GM18873 (cell line): ENCODE measurements around the gene SLC31A1.
A peak's percentile ranks its signal among the peaks of the same experiment; 100 is the strongest.
"Not testable (repeated sequence)": the region's sequence is repeated elsewhere in the genome, so short reads cannot be mapped to it uniquely, and the experiment has no call there.

Source experiments
- ATAC-seq: cut with Tn5 transposase; IDR thresholded peaks from one replicate; pipeline ENCODE4 v1.9.1; 2021; ENCODE audit warnings: mild to moderate bottlenecking, moderate library complexity, moderate number of reproducible peaks; ENCODE audit not compliant: unreplicated experiment, low FRiP score

SLC31A1 gene

DNA sequence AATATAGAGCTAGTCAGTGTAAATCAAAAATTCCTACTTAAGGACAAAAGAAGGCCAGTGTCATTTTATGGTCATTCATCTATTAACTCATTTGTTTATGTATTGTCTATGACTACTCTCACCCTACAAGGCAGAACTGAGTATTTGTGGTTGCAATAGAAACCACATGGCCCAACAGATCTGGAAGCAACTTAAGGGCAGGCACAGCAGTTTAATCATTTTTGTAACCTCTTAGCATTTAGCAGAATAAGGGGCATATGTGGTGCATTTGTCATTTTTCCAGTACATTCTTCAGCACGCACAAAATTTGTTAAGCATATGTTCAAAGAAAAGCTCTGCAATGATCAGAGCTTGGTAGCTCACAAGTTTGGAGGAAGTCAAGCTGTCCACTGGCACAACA, 1.4 kb upstream of the SLC31A1 start:
- peak; percentile 67 for ATAC-seq

DNA sequence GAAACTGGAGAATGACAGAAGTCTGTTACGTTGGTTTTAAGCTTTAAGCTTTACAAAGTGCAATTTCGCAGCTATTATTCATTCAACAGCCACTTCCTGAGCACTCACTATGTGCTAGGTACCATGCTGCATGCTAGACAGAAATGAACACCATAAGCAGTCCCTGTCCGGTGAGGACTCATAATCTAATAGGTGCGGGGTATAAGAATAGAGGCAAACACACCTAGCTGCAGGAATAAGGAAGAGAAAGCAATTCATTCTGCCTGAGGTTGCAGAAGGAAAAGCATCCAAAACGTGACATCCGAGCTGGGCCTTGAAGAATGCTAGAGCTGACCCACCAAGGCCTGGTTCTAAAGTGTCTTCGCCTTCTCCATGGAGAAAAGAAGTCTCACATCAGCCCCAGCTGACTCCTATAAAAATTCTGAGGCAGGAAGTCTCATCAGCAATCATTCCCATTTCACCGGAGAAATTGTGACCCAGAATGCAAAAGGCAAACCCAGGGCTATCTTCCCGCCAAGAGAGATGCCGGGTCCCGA, 809 bp upstream of the SLC31A1 start:
- no peak for ATAC-seq

DNA sequence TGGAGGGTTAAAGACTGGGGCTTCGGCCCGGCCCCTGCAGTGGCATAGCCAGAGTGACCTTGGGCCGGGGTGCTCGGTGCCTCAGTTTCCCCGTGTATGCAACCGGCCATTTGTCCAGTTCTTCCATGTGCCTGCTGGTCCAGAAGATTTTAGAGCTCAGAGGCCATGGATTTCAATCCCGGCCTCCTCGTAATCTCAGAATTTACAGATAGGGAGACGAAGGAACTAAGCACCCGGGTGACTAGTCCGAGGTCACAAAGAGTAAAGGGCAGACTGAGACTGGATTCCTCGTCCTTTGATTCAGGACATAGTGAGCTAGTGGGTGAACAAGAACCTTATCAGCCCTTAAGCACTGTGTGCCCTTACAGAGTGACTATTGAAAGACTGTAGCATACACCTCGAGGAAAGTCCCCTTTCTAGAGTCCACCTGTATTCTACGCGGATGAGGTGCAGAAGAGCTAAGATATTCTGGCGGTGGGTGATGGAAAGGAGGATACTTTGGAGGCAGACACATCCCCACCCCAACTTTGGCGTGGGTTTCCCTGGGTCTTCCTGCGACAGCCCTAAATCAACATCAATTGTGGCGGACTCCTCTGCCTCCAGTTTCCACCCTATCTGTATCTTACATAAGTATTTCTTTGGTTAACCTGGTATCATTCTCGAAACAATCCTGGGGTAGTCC, 597 bp downstream of the SLC31A1 start:
- no peak for ATAC-seq

DNA sequence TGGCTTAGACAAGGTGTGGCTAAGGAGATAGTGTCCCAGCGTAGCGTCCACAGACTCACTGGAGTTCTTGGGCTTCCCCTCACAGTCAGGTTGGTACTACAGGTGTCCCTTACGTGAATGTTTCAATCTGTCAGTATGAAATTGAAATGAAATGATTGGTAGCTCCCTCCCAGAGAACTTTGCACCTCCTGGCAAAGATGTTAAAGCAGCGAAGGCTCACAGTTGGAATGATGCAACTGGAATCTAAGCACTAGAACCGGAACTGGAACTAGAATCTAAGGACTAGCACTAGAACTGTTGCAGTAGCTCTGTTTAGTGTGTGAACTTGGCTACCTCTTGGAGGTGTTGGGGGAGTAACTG, 1.1 kb downstream of the SLC31A1 start:
- ATAC-seq = no peak

DNA sequence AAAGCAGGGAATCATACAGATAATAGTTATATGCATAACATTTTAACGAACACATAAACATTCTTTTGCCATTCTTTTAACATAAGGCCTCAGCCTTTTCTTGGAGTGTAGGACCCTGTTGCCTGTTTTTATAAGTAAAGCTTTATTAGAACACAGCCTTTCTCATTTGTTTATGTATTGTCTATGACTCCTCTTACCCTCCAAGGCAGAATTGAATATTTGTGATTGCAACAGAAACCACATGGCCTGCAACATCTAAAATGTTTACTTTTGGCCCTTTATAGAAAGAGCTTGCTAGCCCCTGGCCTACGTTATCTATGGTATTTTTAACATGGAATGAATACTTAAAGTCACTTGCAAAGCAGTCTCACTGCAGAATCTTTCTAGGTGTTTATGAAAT, 2.6 kb downstream of the SLC31A1 start:
- no peak for ATAC-seq

DNA sequence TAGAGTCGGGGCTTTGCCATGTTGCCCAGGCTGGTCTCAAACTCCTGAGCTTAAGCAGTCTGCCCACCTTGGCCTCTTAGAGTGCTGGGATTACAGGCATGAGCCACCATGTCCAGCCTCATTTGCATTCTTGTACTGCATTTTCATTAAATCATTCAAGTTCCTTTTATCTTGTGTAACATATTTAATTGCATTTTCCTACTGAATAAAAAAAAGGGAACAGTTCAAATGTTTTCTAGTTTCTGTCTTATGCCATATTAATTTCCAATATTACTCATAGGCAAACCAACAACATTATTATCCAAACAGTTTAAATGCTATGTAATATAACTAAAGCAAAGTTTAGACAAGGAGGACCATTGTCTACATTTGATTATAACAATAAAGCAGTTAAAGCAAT, 6.1 kb downstream of the SLC31A1 start:
- no peak for ATAC-seq

DNA sequence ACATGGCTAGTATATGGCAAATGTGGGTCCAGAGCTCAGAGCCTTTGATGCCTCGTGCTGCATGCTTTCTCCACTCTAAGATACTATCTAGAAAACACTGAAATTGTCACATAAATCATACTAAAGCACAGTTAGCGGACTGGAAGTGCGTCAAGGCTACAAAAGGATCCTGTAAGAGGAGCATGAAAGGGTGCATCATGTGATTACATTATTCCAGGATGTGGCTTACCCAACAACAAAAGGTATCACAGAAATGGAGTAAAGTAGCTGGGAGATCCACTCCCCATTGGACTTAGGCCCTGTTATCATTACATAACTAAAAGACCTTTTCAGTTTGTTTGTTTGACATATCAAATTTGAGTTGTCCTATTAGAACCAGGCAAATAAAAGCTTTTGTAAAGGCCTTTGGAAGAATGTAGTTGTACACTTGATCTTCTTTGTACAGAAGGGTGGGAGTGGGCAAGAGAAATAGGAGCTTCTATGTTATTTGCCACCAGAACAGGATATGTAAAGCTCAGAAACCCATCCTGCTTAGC, 6.9 kb downstream of the SLC31A1 start:
- no peak for ATAC-seq

DNA sequence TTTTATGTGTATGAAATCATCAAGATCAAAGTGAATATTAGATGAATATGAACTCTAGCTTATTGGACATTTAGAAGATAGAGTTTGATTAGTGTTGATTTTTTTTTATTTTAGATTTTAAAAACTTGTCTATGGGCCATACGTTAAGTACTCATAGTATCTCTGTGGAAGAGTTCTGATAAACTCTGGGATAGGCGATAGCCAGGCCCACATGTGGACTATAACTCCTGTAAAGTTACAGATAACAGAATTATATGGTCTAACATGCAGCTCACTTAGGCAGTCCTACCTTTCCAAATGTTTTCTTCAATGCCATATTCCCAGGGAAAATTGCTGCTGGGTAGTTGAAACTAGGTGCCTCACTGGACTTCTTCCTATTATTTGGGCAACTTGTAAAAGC, 10.4 kb downstream of the SLC31A1 start:
- no peak for ATAC-seq

DNA sequence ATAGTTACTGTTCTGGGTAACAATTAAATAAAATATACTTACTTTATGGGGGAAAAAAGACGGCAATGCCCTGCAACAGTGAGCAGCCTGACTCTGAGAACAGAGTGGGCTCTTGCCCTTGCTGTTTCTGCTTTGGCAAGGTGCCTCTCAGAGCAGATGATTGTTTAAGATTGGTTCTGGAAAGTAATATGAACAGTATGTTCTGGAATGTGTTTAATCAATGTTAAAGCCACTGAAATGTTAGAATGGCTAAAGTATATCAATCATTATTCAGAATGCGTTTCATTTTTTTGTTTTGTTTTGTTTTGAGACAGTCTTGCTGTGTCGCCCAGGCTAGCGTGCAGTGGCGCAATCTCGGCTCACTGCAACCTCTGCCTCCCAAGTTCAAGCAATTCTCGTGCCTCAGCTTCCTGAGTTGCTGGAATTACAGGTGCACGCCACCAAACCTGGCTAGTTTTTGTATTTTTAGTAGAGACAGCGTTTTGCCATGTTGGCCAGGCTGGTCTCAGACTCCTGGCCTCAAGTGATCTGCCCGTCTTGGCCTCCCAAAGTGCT, 14.4 kb downstream of the SLC31A1 start:
- not testable (repeated sequence) for ATAC-seq

DNA sequence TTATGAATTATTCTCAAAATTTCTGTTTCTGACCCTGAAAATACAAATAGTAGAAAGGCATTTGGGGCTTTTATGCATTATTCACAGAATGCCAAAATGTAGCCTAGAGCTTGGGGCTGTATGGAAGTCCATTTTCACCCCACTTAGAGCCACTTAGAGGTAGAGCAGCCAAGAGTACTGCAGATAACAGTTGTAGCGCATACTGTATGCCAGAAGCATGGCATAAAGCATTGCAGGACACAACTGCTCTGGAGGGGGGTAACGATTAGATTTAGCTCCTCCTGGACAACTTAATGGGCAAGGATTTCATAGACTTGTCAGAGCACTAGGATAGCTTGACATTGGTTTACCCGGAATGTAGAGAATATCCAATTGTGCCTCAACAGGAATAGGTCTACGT, 15.7 kb downstream of the SLC31A1 start:
- no peak for ATAC-seq

DNA sequence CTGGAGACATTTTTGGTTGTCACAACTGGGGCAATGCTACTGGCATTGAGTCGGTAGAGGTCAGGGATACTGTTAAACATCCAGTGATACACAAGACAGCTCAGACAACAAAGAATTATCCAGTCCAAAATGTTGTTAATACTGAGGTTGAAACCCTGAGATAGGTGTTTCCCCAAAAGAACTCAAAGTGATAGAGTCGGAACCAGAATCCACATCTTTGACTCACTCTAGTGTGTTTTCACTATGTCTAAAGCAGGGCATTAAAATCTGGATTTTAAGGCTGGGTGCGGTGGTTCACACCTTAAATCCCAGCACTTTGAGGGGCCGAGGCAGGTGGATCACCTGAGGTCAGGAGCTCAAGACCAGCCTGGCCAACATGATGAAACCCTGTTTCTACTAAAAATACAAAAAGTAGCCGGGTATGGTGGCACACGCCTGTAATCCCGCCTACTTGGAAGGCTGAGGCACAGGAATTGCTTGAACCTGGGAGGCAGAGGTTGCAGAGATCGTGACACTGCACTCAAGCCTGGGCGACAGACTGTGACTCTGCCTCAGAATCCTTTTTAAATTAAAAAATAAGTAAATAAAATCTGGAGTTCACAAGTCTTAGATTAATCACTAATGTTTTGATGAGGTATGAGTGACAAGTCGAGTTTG, 17.0 kb downstream of the SLC31A1 start:
- no peak for ATAC-seq

DNA sequence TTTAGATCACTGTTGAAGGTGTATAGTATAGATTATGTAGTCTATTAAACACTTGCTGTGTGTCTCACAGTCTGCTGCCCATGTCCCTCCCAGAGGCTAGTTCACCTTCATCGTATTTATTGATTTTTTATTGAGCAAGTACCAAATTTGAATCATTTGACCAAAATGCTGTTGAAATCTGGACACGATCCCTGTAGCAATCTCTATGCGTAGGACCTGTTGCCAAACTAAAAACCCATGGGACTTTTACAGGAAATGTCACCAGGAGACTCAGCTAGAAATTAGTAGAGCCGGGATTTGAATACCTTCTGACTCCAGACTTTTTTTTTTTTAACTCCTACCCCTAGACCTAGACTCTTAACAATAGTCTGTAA, 17.5 kb downstream of the SLC31A1 start:
- ATAC-seq = no peak

DNA sequence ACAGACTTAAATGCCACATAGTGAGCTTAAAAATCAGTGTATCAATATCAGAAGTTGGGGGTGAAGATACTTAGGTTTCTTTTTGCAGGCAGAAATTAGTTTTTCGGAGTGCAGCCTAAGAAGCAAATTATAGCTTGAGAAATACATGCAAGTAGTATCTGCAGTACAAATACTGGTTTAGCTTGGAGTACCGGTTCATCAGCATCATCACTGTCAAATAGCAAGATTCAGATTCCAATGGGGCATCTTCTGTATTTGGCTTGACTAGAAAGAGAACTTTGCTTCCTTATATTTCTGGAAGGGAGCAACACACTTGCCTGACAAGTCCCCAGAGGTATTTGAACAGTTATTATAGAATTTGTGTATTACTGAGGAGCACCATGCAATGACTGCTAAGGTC, 19.8 kb downstream of the SLC31A1 start:
- no peak for ATAC-seq

DNA sequence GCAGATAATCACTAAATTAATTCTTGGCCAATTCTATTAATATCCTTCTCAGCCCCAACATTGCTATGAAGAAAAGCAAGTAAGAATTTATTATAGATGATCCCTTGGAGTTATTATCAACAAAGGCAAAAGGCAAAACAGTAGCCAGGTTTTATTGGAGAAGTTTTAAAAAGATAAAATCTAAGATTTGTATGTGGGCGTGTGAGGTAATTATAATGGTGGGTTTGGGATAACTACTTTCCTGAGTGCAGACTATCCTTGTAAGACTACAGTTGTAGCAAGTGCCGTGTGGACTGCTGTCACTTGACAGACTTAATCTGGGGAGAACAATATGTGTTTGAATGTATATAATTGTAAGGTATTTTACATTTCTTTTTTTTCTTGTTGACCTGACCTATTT, 23.2 kb downstream of the SLC31A1 start:
- no peak for ATAC-seq

DNA sequence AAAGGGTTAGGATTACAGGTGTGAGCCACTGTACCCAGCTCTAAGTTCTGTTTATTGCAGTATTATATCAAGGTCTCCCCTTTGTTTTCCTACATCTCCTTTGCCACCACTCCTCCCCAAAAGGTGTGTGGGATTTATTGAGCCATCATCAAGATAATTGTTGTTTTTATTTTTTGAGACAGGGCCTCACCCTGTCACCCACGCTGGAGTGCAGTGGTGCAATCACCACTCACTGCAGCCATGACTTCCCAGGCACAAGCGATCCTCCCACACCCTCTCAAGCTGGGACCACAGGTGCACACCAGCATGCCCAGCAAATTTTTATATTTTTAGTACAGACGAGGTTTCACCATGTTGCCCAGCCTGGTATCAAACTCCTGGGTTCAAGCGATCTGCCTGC, 24.6 kb downstream of the SLC31A1 start:
- ATAC-seq = no peak

DNA sequence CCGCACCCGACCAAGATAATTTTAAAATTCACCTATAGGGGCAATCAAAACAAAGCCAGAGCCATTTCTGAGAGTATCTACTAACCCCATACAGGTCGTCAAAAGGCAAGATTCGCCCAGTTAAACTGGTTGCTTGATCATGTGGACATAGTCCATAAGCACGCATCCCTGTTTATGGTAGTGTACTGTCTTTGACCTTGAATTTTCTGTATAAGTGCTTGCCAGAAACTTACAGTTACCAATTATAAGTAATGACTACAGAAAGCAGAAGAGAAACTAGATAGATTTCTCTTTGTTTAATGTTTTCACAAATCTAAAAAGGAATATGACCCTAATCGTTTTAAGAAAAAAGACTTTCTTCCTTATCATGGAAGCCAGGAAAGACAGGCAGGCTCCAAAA, 25.6 kb downstream of the SLC31A1 start:
- no peak for ATAC-seq

DNA sequence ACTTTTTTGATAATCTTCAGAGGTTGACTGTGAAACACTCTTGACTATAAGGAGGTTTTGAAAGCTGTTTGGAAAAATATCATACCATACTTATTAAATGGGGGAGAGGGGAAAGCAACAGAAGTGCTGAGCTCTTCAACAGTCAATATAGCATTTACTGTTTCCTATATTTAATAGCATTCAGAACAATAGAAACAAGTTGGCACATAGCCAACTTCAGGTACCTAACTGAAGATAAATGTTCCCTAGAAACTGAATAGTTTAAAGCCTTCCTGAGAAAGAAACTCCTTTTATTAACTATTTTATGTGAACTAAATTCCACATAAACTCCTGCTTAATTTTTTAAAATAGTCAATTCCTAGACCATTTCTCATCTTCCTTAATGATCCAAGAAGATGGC, 26.3 kb downstream of the SLC31A1 start:
- no peak for ATAC-seq

DNA sequence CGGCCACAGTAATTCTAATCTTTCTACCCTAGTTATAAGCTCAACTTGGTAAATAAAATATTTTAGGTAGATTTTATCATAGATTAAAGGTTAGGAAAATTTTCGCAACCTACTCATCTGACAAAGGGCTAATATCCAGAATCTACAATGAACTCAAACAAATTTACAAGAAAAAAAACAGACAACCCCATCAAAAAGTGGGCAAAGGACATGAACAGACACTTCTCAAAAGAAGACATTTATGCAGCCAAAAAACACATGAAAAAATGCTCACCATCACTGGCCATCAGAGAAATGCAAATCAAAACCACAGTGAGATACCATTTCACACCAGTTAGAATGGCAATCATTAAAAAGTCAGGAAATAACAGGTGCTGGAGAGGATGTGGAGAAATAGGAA, 28.3 kb downstream of the SLC31A1 start:
- not testable (repeated sequence) for ATAC-seq

DNA sequence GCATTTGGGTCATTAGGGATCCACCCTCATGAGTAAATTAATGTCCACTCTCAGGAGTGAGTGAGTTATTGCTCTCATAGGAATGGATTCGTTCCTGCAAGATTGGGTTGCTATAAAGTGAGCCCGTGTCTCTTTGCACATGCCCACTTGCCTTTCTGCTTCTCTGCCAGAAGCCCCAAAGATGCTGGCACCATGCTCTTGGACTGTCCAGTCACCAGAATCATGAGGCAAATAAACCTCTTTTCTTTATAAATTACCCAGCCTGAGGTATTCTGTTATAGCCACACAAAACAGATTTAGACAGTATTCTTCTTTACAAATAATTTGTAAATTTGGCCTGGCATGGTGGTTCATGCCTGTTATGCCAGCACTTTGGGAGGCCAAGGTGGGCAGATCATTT, 29.5 kb downstream of the SLC31A1 start:
- ATAC-seq = no peak

DNA sequence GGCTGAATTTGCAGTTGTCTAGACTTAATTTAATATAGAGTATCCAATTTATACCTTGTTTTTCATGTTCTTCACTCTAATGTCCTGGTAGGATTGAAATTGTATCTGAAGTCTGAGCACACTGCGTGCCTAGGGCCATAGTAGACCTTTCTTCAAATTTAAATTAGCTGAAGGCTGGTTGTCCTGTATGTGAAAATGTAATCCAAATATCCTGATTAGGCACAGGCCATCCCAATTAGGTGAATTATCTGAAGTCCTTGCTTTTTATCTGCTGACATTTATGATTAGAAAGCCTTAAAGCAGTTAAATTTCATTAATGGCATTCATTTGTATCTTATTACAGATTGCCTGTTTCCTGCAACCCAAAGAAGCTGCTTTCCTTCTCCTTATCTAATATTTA, 33.6 kb downstream of the SLC31A1 start:
- ATAC-seq = no peak

DNA sequence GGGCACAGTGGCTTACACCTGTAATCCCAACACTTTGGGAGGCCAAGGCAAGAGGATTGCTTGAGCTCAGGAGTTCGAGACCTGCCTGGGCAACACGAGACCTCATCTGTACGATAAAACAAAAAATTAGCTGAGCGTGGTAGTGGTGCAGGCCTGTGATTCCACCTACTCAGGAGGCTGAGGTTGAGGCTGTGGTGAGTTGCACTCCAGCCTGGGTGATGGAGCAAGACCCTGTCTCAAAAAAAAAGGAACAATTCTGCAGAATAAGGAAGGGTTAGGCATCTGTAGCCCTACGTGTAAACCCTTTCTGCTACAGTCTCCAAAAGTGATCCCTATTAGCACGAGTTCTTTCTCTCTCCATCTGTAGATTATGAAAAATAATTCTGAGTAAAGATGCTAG, 34.1 kb downstream of the SLC31A1 start:
- no peak for ATAC-seq

DNA sequence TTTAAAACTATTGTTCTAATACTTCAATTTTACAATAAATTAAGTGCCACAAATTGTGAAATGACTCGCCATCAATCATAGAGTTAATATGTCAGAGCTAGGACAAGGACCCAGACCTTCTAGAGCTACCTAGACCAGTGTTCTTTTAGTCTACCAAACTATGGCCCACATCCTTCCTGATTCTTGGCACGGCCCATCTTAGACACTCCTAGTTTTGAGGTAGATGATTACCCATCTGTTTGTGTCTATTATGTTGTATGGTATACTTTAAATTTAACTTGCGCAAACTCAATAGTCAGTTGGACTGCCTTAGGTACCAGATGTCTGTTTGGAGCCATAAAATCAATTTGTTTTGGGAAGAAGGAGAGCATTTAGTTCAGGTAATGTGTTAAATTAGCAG, 36.5 kb downstream of the SLC31A1 start:
- ATAC-seq = no peak
